ENCODE results near the gene A4GALT. TPM values are rescaled to one million over a fixed set of nuclear protein-coding genes. Genes with fewer than 3 reads are reported as not detected.

The A4GALT gene
- total and polyA plus RNA-seq, 2 of the 13 experiments (the other 11 are each of a cell fraction or from before 2014, with no cell fraction given) = 0.09 to 1.1 TPM

DNA sequence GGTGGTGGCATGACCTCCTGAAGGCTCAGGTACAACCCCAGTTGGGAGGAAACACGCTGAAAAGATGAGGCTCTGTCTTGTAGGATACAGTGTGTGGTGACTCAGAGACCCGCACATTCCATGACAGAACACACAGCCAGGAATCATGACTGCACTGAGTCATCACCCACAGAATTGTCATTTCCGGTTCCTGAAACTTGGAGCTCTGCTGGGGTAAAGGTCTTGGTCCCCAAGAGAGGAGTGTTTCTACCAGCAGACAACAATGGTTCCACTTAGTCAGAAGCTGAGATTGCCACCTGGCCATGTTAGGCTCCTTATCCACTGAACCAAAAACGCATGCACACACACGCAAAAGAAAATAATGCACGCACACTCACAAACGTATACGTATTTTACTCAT lies 40.0 kb downstream of the A4GALT start:
- Histone ChIP-seq H3K4me2 (ENCODE audit: low read depth, low read length) (no peak overlapping the region), H3K9me3 (ENCODE audit: low read length) (peaks cover 11% of the 10 kb centered on the region; the same call in 1 of the 2 replicates), H3K79me2 (ENCODE audit: insufficient read depth, low read length) (no peaks in the 10 kb centered on the region), H3K4me1 (ENCODE audit: insufficient read depth, low read length) (peaks cover 61% of the 10 kb centered on the region), H3K27ac (ENCODE audit: extremely low read length, insufficient read depth, low read length) (no peak overlapping the region), H2AFZ (ENCODE audit: low read length) (no peak overlapping the region), H3K4me3 (replicated peaks in 1 of 3; ENCODE audit: insufficient read depth in 1 of 3, low read depth in 2 of 3, low read length in 3 of 3) (no peak overlapping the region), H3K9ac (ENCODE audit: insufficient read depth, low read depth, low read length) (no peak overlapping the region), H3K27me3 (ENCODE audit: control insufficient read depth in 1 of 2, insufficient read depth in 2 of 2, low read length in 2 of 2) (no peaks in the 10 kb centered on the region; a peak in 2 of 5 replicates), H4K20me1 (ENCODE audit: insufficient read depth, low read length) (no peaks in the 10 kb centered on the region), H3K36me3 (replicated peaks in 1 of 2; ENCODE audit: control insufficient read depth in 1 of 2, insufficient read depth in 2 of 2, low read length in 2 of 2) (no peaks in the 10 kb centered on the region)
- 68% methylated on average over 7 of the region's 8 CpGs for WGBS (ENCODE audit: low lambda C conversion rate)
- no peak for TF ChIP-seq GABPA (IDR thresholded peaks at IDR 0.05; ENCODE audit: low read depth, low read length)
- peak; percentile 44 for TF ChIP-seq GABPA (CRISPR knock-in tag; IDR thresholded peaks at IDR 0.05; ENCODE audit: low read depth)
- TF ChIP-seq CREB1 (IDR thresholded peaks at IDR 0.05) = peak; percentile 47
- TF ChIP-seq CREB1 (CRISPR knock-in tag; IDR thresholded peaks at IDR 0.05) = no peak
- TF ChIP-seq ZNF768 (CRISPR knock-in tag; IDR thresholded peaks at IDR 0.05) = peak; percentile 71
- TF ChIP-seq FOSL2 (CRISPR knock-in tag; IDR thresholded peaks at IDR 0.05) = peak; percentile 36; the same call in 1 of the 2 replicates
- no peak for TF ChIP-seq ZNF747 (CRISPR knock-in tag; IDR thresholded peaks at IDR 0.05; ENCODE audit: borderline replicate concordance)
- TF ChIP-seq SUZ12 (IDR thresholded peaks at IDR 0.05; ENCODE audit: low read depth, low read length) = no peak
- intact Hi-C loops (cut with micrococcal nuclease; ENCODE audit: unreplicated experiment) = no loop called here
- ATAC-seq (no peak), FAIRE-seq (no peak), DNase-seq (ENCODE audit: low spot score) (no peak)
- in situ Hi-C loops (cut with HindIII; ENCODE audit: extremely low pct_ligation_motif_present, low pct_unique_long_range_greater_than_20kb) = no loop called here
- POLR2A ChIA-PET = interaction anchor here (1.0 kb wide), 1 partner anchor 66 kb away, joined by 3 read pairs; the partner anchor contains the start of gene POLDIP3
- no TSS peak for BruUV-seq (replicated peaks)
- CTCF ChIA-PET (ENCODE audit: low intra/inter-chr PET ratio, low total read pairs) = no interaction called here

DNA sequence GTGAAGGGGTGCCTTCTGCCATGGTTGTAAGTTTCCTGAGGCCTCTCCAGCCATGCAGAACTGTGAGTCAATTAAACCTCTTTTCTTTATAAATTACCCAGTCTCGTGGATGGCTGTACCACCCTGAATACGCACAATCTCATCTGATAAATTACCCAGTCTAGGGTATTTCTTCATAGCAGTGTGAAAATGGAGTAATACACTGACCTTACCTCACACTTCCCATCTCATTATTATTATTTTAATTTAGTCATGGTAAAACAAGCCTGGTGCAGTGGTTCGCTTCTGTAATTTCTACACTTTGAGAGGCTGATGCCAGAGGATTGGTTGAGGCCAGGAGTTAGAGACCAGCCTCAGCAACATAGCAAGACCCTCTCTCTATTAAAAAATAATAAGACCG lies 41.0 kb downstream of the A4GALT start:
- H4K20me1 ChIP-seq (ENCODE audit: insufficient read depth, low read length) = no peaks in the 10 kb centered on the region
- peaks cover 67% of the 10 kb centered on the region for H3K4me1 ChIP-seq (ENCODE audit: insufficient read depth, low read length)
- 75% methylated on average over 4 of the region's 4 CpGs for whole genome bisulfite sequencing (ENCODE audit: low lambda C conversion rate)
- H3K9ac ChIP-seq (ENCODE audit: insufficient read depth, low read depth, low read length) = no peak overlapping the region
- no peaks in the 10 kb centered on the region for H3K36me3 ChIP-seq (replicated peaks in 1 of 2; ENCODE audit: control insufficient read depth in 1 of 2, insufficient read depth in 2 of 2, low read length in 2 of 2)
- no peak for FAIRE-seq
- ChIA-PET POLR2A (no interaction called here), CTCF (ENCODE audit: low intra/inter-chr PET ratio, low total read pairs) (no interaction called here)
- H3K79me2 ChIP-seq (ENCODE audit: insufficient read depth, low read length) = no peaks in the 10 kb centered on the region
- no peaks in the 10 kb centered on the region; a peak in 2 of 5 replicates for H3K27me3 ChIP-seq (ENCODE audit: control insufficient read depth in 1 of 2, insufficient read depth in 2 of 2, low read length in 2 of 2)
- no peak overlapping the region for H3K4me3 ChIP-seq (replicated peaks in 1 of 3; ENCODE audit: insufficient read depth in 1 of 3, low read depth in 2 of 3, low read length in 3 of 3)
- intact Hi-C loops (cut with micrococcal nuclease; ENCODE audit: unreplicated experiment) (no loop called here), in situ Hi-C loops (cut with HindIII; ENCODE audit: extremely low pct_ligation_motif_present, low pct_unique_long_range_greater_than_20kb) (no loop called here)
- no peak overlapping the region for H2AFZ ChIP-seq (ENCODE audit: low read length)
- H3K27ac ChIP-seq (ENCODE audit: extremely low read length, insufficient read depth, low read length) = no peak overlapping the region
- no peak overlapping the region for H3K4me2 ChIP-seq (ENCODE audit: low read depth, low read length)
- H3K9me3 ChIP-seq (ENCODE audit: low read length) = peaks cover 11% of the 10 kb centered on the region; the same call in 1 of the 2 replicates
- no peak for DNase-seq (ENCODE audit: low spot score)
- ATAC-seq = no peak
- TF ChIP-seq MBNL3 (CRISPR knock-in tag; conservative IDR thresholded peaks at IDR 0.05) (no peak), GZF1 (CRISPR knock-in tag; IDR thresholded peaks at IDR 0.05) (no peak), NR1H2 (CRISPR knock-in tag; IDR thresholded peaks at IDR 0.05; ENCODE audit: borderline replicate concordance, low read depth) (no peak), CHCHD3 (CRISPR knock-in tag; IDR thresholded peaks at IDR 0.05) (no peak), CHD2 (IDR thresholded peaks at IDR 0.05; ENCODE audit: low read depth, low read length) (no peak), KAT2B (IDR thresholded peaks at IDR 0.05; ENCODE audit: borderline replicate concordance, low read depth, low read length) (no peak)
- TF ChIP-seq, protein P1, sequence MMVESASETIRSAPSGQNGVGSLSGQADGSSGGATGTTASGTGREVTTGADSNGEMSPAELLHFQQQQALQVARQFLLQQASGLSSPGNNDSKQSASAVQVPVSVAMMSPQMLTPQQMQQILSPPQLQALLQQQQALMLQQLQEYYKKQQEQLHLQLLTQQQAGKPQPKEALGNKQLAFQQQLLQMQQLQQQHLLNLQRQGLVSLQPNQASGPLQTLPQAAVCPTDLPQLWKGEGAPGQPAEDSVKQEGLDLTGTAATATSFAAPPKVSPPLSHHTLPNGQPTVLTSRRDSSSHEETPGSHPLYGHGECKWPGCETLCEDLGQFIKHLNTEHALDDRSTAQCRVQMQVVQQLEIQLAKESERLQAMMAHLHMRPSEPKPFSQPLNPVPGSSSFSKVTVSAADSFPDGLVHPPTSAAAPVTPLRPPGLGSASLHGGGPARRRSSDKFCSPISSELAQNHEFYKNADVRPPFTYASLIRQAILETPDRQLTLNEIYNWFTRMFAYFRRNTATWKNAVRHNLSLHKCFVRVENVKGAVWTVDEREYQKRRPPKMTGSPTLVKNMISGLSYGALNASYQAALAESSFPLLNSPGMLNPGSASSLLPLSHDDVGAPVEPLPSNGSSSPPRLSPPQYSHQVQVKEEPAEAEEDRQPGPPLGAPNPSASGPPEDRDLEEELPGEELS (CRISPR knock-in tag; IDR thresholded peaks at IDR 0.05) = no peak
- no TSS peak for BruUV-seq (replicated peaks)

All from HepG2 (cell line).